ENCODE data around the gene KISS1R.
"Not testable (repeated sequence)": the region's sequence is repeated elsewhere in the genome, so short reads cannot be mapped to it uniquely, and the experiment has no call there.

GRCh38 chr19:877992-878660, 39.0 kb upstream of the KISS1R start:
- TF ChIP-seq POLR2A (IDR thresholded peaks at IDR 0.05); CTCF (IDR thresholded peaks at IDR 0.05); EP300 (IDR thresholded peaks at IDR 0.05; ENCODE audit: low read depth); POLR2AphosphoS5 (IDR thresholded peaks at IDR 0.05): not testable (repeated sequence)
